GM23338 (cell line): Measurements from ENCODE around the gene RYR3.

Experiments used
- CTCF ChIP-seq, 2 experiments: fragments of 200-600 bp in 1 of 2; sonication (generic) in 1 of 2; conservative IDR thresholded peaks; 2 replicates each; pipeline versions ENCODE4 v1.5.1 to v1.6.1; 2016 to 2017; ENCODE audit warnings: antibody characterized with exemption in 2 of 2, low read depth in 2 of 2, mild to moderate bottlenecking in 2 of 2, moderate library complexity in 1 of 2
- ETS1 ChIP-seq: IDR thresholded peaks from 2 replicates; pipeline ENCODE4 v1.6.1; 2016; ENCODE audit warnings: antibody characterized with exemption
- EZH2 ChIP-seq: fragments of 200-600 bp; sonication (generic); IDR thresholded peaks from one replicate; pipeline ENCODE4 v1.8.0; 2017; ENCODE audit warnings: antibody characterized with exemption, mild to moderate bottlenecking, low read depth; ENCODE audit not compliant: unreplicated experiment
- EZH2phosphoT487 ChIP-seq: fragments of 200-600 bp; sonication (generic); IDR thresholded peaks from one replicate; pipeline ENCODE4 v1.8.1; 2018; ENCODE audit warnings: antibody characterized with exemption; ENCODE audit not compliant: unreplicated experiment
- NANOG ChIP-seq: IDR thresholded peaks from 2 replicates; pipeline ENCODE4 v1.6.1; 2016; ENCODE audit warnings: antibody characterized with exemption, borderline replicate concordance
- POLR2AphosphoS5 ChIP-seq: IDR thresholded peaks from 2 replicates; pipeline ENCODE4 v1.6.1; 2016; ENCODE audit warnings: antibody characterized with exemption, low read depth
- STAT1 ChIP-seq: IDR thresholded peaks from one replicate; pipeline ENCODE4 v1.6.1; 2016; ENCODE audit warnings: antibody characterized with exemption; ENCODE audit not compliant: unreplicated experiment

GRCh38 chr15:33636234-33636633, 325.5 kb downstream of the RYR3 start:
- TF ChIP-seq CTCF (conservative IDR thresholded peaks at IDR 0.05; ENCODE audit: low read depth in 2 of 2) = no peak
- no peak for TF ChIP-seq POLR2AphosphoS5
- no peak for TF ChIP-seq EZH2
- TF ChIP-seq EZH2phosphoT487 = no peak
- TF ChIP-seq STAT1 = no peak
- no peak for TF ChIP-seq NANOG
- TF ChIP-seq ETS1 = no peak
